HCT116 (cell line): ENCODE data around the gene ENO2.

ENCODE experiments used
- ELF1 ChIP-seq: IDR thresholded peaks from 2 replicates; pipeline ENCODE4 v1.6.1; 2012; ENCODE audit warnings: low read depth, borderline replicate concordance
- EZH2 ChIP-seq: fragments of 200-600 bp; sonication (generic); IDR thresholded peaks from 2 replicates; pipeline ENCODE4 v1.6.1; 2017; ENCODE audit warnings: antibody characterized with exemption, mixed run types
- EZH2phosphoT487 ChIP-seq: fragments of 200-600 bp; IDR thresholded peaks from 2 replicates; pipeline ENCODE4 v1.6.1; 2018; ENCODE audit warnings: antibody characterized with exemption, borderline replicate concordance
- FOSL1 ChIP-seq: IDR thresholded peaks from 2 replicates; pipeline ENCODE4 v1.6.1; 2012; ENCODE audit warnings: low read depth
- SP1 ChIP-seq: IDR thresholded peaks from 2 replicates; pipeline ENCODE4 v1.6.1; 2012; ENCODE audit warnings: low read depth
- YY1 ChIP-seq: IDR thresholded peaks from 2 replicates; pipeline ENCODE4 v1.6.1; 2011; ENCODE audit warnings: low read length, low read depth, moderate library complexity, mild to moderate bottlenecking; ENCODE audit not compliant: insufficient replicate concordance; ENCODE audit errors: extremely low read depth
- ZNF274 ChIP-seq: fragments of 200-500 bp; sonication (Bioruptor generic); IDR thresholded peaks from 2 replicates; pipeline ENCODE4 v1.6.1; 2014; ENCODE audit warnings: mild to moderate bottlenecking, low read depth, low read length, inconsistent platforms
- TF ChIP-seq, protein P1 (sequence below), 3 experiments: fragments of 200-600 bp in 1 of 3; sonication (generic) in 1 of 3; IDR thresholded peaks in 2 of 3; conservative IDR thresholded peaks in 1 of 3; 2 replicates each; pipeline ENCODE4 v1.5.1; 2012 to 2017; ENCODE audit warnings: low read depth in 2 of 3, low read length in 2 of 3, antibody characterized with exemption in 1 of 3, borderline replicate concordance in 1 of 3, control low read depth in 1 of 3, mild to moderate bottlenecking in 1 of 3, mixed read lengths in 1 of 3, mixed run types in 1 of 3, moderate library complexity in 1 of 3; ENCODE audit not compliant: insufficient read depth in 1 of 3
- TF ChIP-seq, protein P2 (sequence below): IDR thresholded peaks from 2 replicates; pipeline ENCODE4 v1.6.1; 2012; ENCODE audit warnings: low read depth

GRCh38 chr12:6923003-6923732 lies 8.8 kb downstream of the ENO2 start:
- TF ChIP-seq ZNF274: no peak
- TF ChIP-seq, protein P1, sequence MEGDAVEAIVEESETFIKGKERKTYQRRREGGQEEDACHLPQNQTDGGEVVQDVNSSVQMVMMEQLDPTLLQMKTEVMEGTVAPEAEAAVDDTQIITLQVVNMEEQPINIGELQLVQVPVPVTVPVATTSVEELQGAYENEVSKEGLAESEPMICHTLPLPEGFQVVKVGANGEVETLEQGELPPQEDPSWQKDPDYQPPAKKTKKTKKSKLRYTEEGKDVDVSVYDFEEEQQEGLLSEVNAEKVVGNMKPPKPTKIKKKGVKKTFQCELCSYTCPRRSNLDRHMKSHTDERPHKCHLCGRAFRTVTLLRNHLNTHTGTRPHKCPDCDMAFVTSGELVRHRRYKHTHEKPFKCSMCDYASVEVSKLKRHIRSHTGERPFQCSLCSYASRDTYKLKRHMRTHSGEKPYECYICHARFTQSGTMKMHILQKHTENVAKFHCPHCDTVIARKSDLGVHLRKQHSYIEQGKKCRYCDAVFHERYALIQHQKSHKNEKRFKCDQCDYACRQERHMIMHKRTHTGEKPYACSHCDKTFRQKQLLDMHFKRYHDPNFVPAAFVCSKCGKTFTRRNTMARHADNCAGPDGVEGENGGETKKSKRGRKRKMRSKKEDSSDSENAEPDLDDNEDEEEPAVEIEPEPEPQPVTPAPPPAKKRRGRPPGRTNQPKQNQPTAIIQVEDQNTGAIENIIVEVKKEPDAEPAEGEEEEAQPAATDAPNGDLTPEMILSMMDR (IDR thresholded peaks at IDR 0.05 in 2 of 3, conservative IDR thresholded peaks at IDR 0.05 in 1 of 3; ENCODE audit: borderline replicate concordance in 1 of 3, insufficient read depth in 1 of 3, low read depth in 2 of 3, low read length in 2 of 3): no peak
- TF ChIP-seq, protein P2, sequence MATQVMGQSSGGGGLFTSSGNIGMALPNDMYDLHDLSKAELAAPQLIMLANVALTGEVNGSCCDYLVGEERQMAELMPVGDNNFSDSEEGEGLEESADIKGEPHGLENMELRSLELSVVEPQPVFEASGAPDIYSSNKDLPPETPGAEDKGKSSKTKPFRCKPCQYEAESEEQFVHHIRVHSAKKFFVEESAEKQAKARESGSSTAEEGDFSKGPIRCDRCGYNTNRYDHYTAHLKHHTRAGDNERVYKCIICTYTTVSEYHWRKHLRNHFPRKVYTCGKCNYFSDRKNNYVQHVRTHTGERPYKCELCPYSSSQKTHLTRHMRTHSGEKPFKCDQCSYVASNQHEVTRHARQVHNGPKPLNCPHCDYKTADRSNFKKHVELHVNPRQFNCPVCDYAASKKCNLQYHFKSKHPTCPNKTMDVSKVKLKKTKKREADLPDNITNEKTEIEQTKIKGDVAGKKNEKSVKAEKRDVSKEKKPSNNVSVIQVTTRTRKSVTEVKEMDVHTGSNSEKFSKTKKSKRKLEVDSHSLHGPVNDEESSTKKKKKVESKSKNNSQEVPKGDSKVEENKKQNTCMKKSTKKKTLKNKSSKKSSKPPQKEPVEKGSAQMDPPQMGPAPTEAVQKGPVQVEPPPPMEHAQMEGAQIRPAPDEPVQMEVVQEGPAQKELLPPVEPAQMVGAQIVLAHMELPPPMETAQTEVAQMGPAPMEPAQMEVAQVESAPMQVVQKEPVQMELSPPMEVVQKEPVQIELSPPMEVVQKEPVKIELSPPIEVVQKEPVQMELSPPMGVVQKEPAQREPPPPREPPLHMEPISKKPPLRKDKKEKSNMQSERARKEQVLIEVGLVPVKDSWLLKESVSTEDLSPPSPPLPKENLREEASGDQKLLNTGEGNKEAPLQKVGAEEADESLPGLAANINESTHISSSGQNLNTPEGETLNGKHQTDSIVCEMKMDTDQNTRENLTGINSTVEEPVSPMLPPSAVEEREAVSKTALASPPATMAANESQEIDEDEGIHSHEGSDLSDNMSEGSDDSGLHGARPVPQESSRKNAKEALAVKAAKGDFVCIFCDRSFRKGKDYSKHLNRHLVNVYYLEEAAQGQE: no peak
- no peak for TF ChIP-seq SP1
- no peak for TF ChIP-seq EZH2phosphoT487
- no peak for TF ChIP-seq EZH2
- no peak for TF ChIP-seq FOSL1
- no peak for TF ChIP-seq ELF1
- no peak for TF ChIP-seq YY1
